ENCODE results near the gene SERPINH1.

SERPINH1 gene

GRCh38 chr11:75518771-75519653 lies 43.0 kb upstream of the SERPINH1 start:
- Histone ChIP-seq H4K5ac (ENCODE audit: low read length) (no peak overlapping the region), H3K27ac (ENCODE audit: low read depth, low read length) (no peak overlapping the region), H3K9ac (ENCODE audit: low read length) (no peak overlapping the region), H3K4ac (ENCODE audit: low read depth, low read length) (no peak overlapping the region), H3K36me3 (ENCODE audit: control insufficient read depth, insufficient read depth, low read length) (no peaks in the 10 kb centered on the region), H3K4me1 (ENCODE audit: control insufficient read depth, low read depth, low read length) (no peaks in the 10 kb centered on the region), H3K23ac (ENCODE audit: low read length) (no peak overlapping the region), H3K79me1 (ENCODE audit: low read length) (no peaks in the 10 kb centered on the region), H3K27me3 (ENCODE audit: insufficient read depth, low read length, poor library complexity) (no peaks in the 10 kb centered on the region), H2BK15ac (replicated peaks; ENCODE audit: low read depth) (no peak overlapping the region), H2BK120ac (ENCODE audit: low read depth, low read length) (no peak overlapping the region), H3K4me3 (ENCODE audit: low read length) (no peak overlapping the region), H4K8ac (ENCODE audit: low read depth, low read length) (no peak overlapping the region), H3K4me2 (ENCODE audit: low read length) (no peak overlapping the region), H2AK5ac (ENCODE audit: low read length) (no peak overlapping the region), H3K79me2 (ENCODE audit: control insufficient read depth, insufficient read depth, low read length) (no peaks in the 10 kb centered on the region), H3K56ac (ENCODE audit: low read length) (no peak overlapping the region), H2BK5ac (ENCODE audit: low read length) (no peak overlapping the region), H3K18ac (ENCODE audit: low read length) (no peak overlapping the region)
- no CpG with 5 or more reads among the region's 9 CpGs for WGBS (ENCODE audit: extremely low coverage, insufficient coverage, low lambda C conversion rate)
- DNase-seq = no peak

GRCh38 chr11:75520688-75521087 lies 41.4 kb upstream of the SERPINH1 start:
- no peaks in the 10 kb centered on the region for H3K79me2 ChIP-seq (ENCODE audit: control insufficient read depth, insufficient read depth, low read length)
- no peak overlapping the region for H3K23ac ChIP-seq (ENCODE audit: low read length)
- no peak overlapping the region for H3K56ac ChIP-seq (ENCODE audit: low read length)
- H3K4me1 ChIP-seq (ENCODE audit: control insufficient read depth, low read depth, low read length) = no peaks in the 10 kb centered on the region
- no peak overlapping the region for H4K8ac ChIP-seq (ENCODE audit: low read depth, low read length)
- H3K4ac ChIP-seq (ENCODE audit: low read depth, low read length) = no peak overlapping the region
- no peak for DNase-seq
- H2BK120ac ChIP-seq (ENCODE audit: low read depth, low read length) = no peak overlapping the region
- no CpG with 5 or more reads among the region's 7 CpGs for WGBS (ENCODE audit: extremely low coverage, insufficient coverage, low lambda C conversion rate)
- H3K27ac ChIP-seq (ENCODE audit: low read depth, low read length) = no peak overlapping the region
- H3K36me3 ChIP-seq (ENCODE audit: control insufficient read depth, insufficient read depth, low read length) = no peaks in the 10 kb centered on the region
- no peak overlapping the region for H3K9ac ChIP-seq (ENCODE audit: low read length)
- no peaks in the 10 kb centered on the region for H3K79me1 ChIP-seq (ENCODE audit: low read length)
- no peak overlapping the region for H2BK15ac ChIP-seq (replicated peaks; ENCODE audit: low read depth)
- H4K5ac ChIP-seq (ENCODE audit: low read length) = no peak overlapping the region
- H3K18ac ChIP-seq (ENCODE audit: low read length) = no peak overlapping the region
- H2AK5ac ChIP-seq (ENCODE audit: low read length) = no peak overlapping the region
- peaks cover 3% of the 10 kb centered on the region for H3K27me3 ChIP-seq (ENCODE audit: insufficient read depth, low read length, poor library complexity)
- no peak overlapping the region for H3K4me2 ChIP-seq (ENCODE audit: low read length)
- no peak overlapping the region for H2BK5ac ChIP-seq (ENCODE audit: low read length)
- H3K4me3 ChIP-seq (ENCODE audit: low read length) = no peak overlapping the region

- Histone ChIP-seq H3K4me1 (ENCODE audit: control insufficient read depth, low read depth, low read length) (no peaks in the 10 kb centered on the region), H3K36me3 (ENCODE audit: control insufficient read depth, insufficient read depth, low read length) (no peaks in the 10 kb centered on the region), H3K4me3 (ENCODE audit: low read length) (no peak overlapping the region)
These were observed 39.6 kb upstream of the SERPINH1 start for GRCh38 chr11:75522286-75523044.

GRCh38 chr11:75523189-75523588 lies 38.9 kb upstream of the SERPINH1 start:
- no peaks in the 10 kb centered on the region for H3K36me3 ChIP-seq (ENCODE audit: control insufficient read depth, insufficient read depth, low read length)
- DNase-seq = no peak
- no peaks in the 10 kb centered on the region for H3K79me1 ChIP-seq (ENCODE audit: low read length)
- no peak overlapping the region for H3K27ac ChIP-seq (ENCODE audit: low read depth, low read length)
- H3K23ac ChIP-seq (ENCODE audit: low read length) = no peak overlapping the region
- no peak overlapping the region for H4K5ac ChIP-seq (ENCODE audit: low read length)
- no peak overlapping the region for H3K9ac ChIP-seq (ENCODE audit: low read length)
- H3K4me3 ChIP-seq (ENCODE audit: low read length) = no peak overlapping the region
- no peaks in the 10 kb centered on the region for H3K4me1 ChIP-seq (ENCODE audit: control insufficient read depth, low read depth, low read length)
- H3K4me2 ChIP-seq (ENCODE audit: low read length) = no peak overlapping the region
- H4K8ac ChIP-seq (ENCODE audit: low read depth, low read length) = no peak overlapping the region
- no peak overlapping the region for H2BK5ac ChIP-seq (ENCODE audit: low read length)
- no peak overlapping the region for H2AK5ac ChIP-seq (ENCODE audit: low read length)
- H3K18ac ChIP-seq (ENCODE audit: low read length) = no peak overlapping the region
- no peaks in the 10 kb centered on the region for H3K79me2 ChIP-seq (ENCODE audit: control insufficient read depth, insufficient read depth, low read length)
- no peak overlapping the region for H2BK15ac ChIP-seq (replicated peaks; ENCODE audit: low read depth)
- peaks cover 3% of the 10 kb centered on the region for H3K27me3 ChIP-seq (ENCODE audit: insufficient read depth, low read length, poor library complexity)
- WGBS (ENCODE audit: extremely low coverage, insufficient coverage, low lambda C conversion rate) = no CpG with 5 or more reads among the region's 5 CpGs
- H3K56ac ChIP-seq (ENCODE audit: low read length) = no peak overlapping the region
- H3K4ac ChIP-seq (ENCODE audit: low read depth, low read length) = no peak overlapping the region
- no peak overlapping the region for H2BK120ac ChIP-seq (ENCODE audit: low read depth, low read length)

More at GRCh38 chr11:75522286-75523044, 39.6 kb upstream of the SERPINH1 start:
- H4K5ac ChIP-seq (ENCODE audit: low read length) = no peak overlapping the region
- no peak overlapping the region for H3K27ac ChIP-seq (ENCODE audit: low read depth, low read length)
- no CpG with 5 or more reads among the region's 7 CpGs for WGBS (ENCODE audit: extremely low coverage, insufficient coverage, low lambda C conversion rate)
- H3K79me2 ChIP-seq (ENCODE audit: control insufficient read depth, insufficient read depth, low read length) = no peaks in the 10 kb centered on the region
- no peak overlapping the region for H2BK120ac ChIP-seq (ENCODE audit: low read depth, low read length)
- H3K4ac ChIP-seq (ENCODE audit: low read depth, low read length) = no peak overlapping the region
- H3K79me1 ChIP-seq (ENCODE audit: low read length) = no peaks in the 10 kb centered on the region
- no peak overlapping the region for H3K23ac ChIP-seq (ENCODE audit: low read length)
- H4K8ac ChIP-seq (ENCODE audit: low read depth, low read length) = no peak overlapping the region
- no peak overlapping the region for H3K9ac ChIP-seq (ENCODE audit: low read length)
- H3K56ac ChIP-seq (ENCODE audit: low read length) = no peak overlapping the region
- H2BK15ac ChIP-seq (replicated peaks; ENCODE audit: low read depth) = no peak overlapping the region
- DNase-seq = no peak
- no peak overlapping the region for H3K4me2 ChIP-seq (ENCODE audit: low read length)
- no peak overlapping the region for H2BK5ac ChIP-seq (ENCODE audit: low read length)
- no peak overlapping the region for H2AK5ac ChIP-seq (ENCODE audit: low read length)
- no peak overlapping the region for H3K18ac ChIP-seq (ENCODE audit: low read length)
- H3K27me3 ChIP-seq (ENCODE audit: insufficient read depth, low read length, poor library complexity) = peaks cover 3% of the 10 kb centered on the region

- H2BK15ac ChIP-seq (replicated peaks; ENCODE audit: low read depth) = no peak overlapping the region
- no peak overlapping the region for H3K4ac ChIP-seq (ENCODE audit: low read depth, low read length)
- H3K79me2 ChIP-seq (ENCODE audit: control insufficient read depth, insufficient read depth, low read length) = no peaks in the 10 kb centered on the region
- no peak overlapping the region for H2AK5ac ChIP-seq (ENCODE audit: low read length)
- H3K4me3 ChIP-seq (ENCODE audit: low read length) = no peak overlapping the region
- no peaks in the 10 kb centered on the region for H3K36me3 ChIP-seq (ENCODE audit: control insufficient read depth, insufficient read depth, low read length)
- no peak overlapping the region for H3K18ac ChIP-seq (ENCODE audit: low read length)
- H3K27ac ChIP-seq (ENCODE audit: low read depth, low read length) = no peak overlapping the region
- peak overlapping the region; percentile 95 for H3K4me2 ChIP-seq (ENCODE audit: low read length)
- DNase-seq = no peak
- H4K8ac ChIP-seq (ENCODE audit: low read depth, low read length) = no peak overlapping the region
- no CpG with 5 or more reads among the region's 10 CpGs for WGBS (ENCODE audit: extremely low coverage, insufficient coverage, low lambda C conversion rate)
- no peak overlapping the region for H3K23ac ChIP-seq (ENCODE audit: low read length)
- H2BK5ac ChIP-seq (ENCODE audit: low read length) = no peak overlapping the region
- H3K9ac ChIP-seq (ENCODE audit: low read length) = peak overlapping the region; percentile 81
- H3K79me1 ChIP-seq (ENCODE audit: low read length) = no peaks in the 10 kb centered on the region
- H4K5ac ChIP-seq (ENCODE audit: low read length) = no peak overlapping the region
- H3K56ac ChIP-seq (ENCODE audit: low read length) = peak overlapping the region; percentile 73
- H3K27me3 ChIP-seq (ENCODE audit: insufficient read depth, low read length, poor library complexity) = peaks cover 3% of the 10 kb centered on the region
- no peaks in the 10 kb centered on the region for H3K4me1 ChIP-seq (ENCODE audit: control insufficient read depth, low read depth, low read length)
- no peak overlapping the region for H2BK120ac ChIP-seq (ENCODE audit: low read depth, low read length)
These were observed 38.0 kb upstream of the SERPINH1 start for GRCh38 chr11:75523811-75524664.
